Stimulated activated CD8-positive, alpha-beta memory T cell treated with anti-CD3 and anti-CD28 coated beads, Interleukin-4, amount 100 ng/mL, for 24 hours (primary cell): ENCODE measurements around the gene KMT5C.

ENCODE experiments used
- DNase-seq: peaks from one replicate; pipeline ENCODE4 v3.0.0-alpha.2; 2020; ENCODE audit warnings: low read depth

The KMT5C gene

DNA sequence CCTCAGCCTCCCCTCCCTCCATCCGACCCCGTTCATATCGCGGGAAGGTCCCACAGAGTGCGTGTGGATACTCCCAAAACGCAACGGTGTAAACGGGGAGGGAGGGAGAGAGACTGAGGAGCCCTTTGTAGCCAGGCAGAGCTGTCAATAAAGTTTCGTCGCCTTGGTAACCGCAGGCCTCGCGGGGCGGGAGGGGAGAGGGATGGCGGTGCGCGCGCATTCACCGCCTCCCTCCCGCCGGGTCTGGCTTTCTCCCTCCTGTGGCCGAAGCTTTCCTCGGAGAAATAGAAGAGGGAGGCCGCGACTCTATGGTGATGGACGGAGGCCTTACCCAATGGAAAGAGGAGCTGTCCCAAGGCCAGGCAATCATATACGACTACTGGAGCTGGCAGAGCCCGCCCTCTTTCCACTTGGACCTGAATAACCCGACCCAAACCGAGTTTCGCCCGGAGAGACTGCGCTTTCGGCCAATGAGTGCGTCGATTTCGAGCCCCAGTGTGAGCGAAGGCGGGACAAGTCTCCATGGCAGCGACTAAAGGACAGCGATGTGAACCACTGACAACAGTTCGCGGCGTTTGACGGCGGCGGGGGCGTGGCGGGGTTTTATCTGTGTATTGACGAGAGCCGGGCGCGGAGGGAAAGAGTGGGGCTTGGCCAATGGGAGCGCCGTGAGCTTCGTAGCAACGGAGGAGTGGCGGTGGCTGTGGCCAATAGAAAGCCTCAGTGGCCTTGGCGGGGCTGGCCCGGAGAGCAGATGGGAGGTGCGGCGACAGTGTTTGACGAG is at the start of gene KMT5C:
TSS of gene KMT5C (plus strand) at position 772 of the 784 bp plus-strand sequence. CDS start 2,061 bp downstream, outside the sequence.
- peak; percentile 100 for DNase-seq

DNA sequence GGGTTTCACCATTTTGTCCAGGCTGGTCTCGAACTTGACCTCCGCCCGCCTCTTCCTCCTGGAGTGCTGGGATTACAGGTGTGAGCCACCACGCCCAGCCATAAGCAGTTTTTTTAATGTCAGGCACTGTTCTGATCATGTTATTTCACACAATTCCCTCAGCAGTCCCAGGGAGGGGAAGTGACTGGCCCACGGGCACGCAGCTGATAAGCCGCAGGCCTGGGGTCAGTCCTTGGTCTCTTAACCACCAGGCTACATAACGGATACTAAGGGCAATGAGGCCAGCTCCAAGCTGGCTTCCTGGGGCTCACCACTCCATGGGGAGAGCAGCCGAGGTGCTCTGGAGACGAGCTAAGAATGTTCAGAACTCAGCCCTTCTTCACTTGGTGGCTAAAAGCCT is 42.4 kb upstream of the KMT5C start:
- no peak for DNase-seq

DNA sequence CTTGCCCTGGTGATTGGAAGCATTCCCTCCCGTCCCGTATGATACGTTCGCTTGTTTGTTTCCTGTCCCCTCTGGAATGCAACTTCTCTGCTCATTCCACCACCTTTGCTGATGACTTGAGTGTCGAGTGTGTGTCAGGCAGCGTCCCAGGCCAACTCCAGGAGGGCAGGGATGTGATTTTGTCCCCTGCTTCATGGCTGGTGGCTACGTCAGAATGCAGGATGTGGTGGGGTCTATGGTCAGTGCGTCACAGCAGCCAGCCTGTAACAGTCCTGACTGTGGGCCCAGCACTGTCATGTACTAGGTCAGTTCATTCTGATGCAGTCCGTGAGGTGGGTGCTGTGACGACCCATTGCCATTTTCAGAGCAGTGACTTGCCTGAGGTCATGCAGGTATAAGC is 39.7 kb upstream of the KMT5C start:
- no peak for DNase-seq

DNA sequence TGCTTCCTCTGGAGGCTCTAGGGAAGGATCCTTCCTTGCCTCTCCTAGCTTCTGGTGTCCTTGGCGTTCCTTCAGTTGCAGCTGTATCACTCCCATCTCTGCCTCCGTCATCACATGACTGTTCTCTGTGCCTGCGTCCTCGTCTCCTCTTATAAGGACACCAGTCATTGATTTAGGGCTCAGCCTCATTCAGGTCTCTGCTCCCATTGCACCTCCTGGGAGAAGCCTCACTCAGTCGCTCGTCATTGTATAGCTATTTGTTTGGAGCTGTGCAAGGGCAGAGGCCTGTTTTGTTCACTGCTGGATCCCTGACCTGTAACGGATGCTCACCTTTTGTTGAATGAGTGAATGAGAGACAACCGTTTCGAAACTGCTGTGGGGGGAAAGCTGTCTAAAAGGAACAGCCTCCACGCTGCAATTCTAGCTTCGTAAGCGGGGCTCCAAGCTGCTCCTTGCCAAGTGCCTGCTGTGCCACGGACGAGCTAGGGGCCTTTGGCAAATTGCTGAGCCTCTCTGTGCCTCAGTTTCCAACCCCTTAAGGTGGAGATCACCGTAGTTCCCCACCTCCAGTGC is 38.7 kb upstream of the KMT5C start:
- no peak for DNase-seq

DNA sequence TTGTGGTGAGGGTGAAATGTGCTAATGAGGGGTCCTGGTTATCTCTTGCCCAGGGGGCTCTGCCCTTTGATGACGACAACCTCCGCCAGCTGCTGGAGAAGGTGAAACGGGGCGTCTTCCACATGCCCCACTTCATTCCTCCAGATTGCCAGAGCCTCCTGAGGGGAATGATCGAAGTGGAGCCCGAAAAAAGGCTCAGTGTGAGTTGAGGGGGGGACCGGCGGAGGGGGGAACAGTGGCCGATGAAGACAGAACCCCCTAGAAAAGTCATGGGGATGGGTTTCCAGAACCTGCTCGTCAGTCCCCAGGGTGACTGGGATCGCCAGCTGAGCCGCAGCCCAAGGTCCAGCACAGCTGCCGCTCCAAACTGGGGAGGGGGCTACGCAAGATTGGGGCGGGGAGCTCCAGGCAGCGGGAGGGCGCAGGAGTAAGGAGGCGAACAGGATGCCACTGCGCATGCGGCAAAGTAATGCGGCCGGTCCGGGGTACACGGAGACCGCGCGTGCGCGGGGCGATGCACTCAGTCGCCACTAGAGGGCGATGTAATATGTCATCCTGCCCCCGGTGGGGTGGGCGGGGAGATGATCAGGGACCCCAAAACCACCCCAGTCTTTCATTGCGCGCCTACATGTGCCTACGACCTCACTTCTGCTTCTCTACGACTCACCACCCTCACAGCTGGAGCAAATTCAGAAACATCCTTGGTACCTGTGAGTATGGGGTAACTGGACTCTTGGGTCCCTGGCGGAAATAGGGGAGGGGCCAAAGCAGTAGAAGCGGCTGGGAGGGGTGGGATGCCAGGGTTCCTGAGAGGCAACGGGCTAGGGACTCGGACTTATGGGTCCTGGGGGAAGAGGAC is 38.0 kb upstream of the KMT5C start:
- DNase-seq, result peak; percentile 95

DNA sequence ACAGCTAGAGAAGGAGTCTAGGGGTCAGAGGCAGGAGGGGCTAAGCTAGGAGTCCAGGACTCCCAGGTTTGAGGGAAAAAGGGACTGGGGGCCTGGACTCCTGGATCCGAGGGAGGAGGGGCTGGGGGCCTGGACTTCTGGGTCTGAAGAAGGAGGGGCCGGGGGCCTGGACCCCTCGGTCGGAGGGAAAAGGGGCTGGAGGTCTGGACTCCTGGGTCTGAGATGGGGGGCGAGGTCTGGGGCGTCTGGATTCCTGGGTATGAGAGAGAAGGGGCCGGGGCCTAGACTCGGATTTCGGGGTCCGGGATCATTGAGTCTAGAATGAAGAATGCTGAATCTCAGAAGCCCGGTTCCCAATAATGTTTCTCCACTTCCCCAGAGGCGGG is 37.4 kb upstream of the KMT5C start:
- DNase-seq, result no peak

DNA sequence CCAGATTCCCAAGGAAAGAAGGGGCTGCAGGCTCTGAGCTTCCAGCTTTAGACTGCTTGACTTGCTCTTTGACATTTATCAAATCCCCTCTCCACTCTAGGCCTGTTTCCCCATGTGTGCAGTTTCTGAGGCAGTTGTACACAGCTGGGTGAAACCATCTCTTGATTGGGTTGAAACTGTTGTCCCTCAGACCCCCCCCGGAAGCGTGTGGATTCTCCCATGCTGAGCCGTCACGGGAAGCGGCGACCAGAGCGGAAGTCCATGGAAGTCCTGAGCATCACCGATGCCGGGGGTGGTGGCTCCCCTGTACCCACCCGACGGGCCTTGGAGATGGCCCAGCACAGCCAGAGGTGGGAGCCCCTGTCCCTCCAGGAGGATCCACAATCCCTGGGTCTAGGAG is 36.2 kb upstream of the KMT5C start:
- DNase-seq, result no peak

DNA sequence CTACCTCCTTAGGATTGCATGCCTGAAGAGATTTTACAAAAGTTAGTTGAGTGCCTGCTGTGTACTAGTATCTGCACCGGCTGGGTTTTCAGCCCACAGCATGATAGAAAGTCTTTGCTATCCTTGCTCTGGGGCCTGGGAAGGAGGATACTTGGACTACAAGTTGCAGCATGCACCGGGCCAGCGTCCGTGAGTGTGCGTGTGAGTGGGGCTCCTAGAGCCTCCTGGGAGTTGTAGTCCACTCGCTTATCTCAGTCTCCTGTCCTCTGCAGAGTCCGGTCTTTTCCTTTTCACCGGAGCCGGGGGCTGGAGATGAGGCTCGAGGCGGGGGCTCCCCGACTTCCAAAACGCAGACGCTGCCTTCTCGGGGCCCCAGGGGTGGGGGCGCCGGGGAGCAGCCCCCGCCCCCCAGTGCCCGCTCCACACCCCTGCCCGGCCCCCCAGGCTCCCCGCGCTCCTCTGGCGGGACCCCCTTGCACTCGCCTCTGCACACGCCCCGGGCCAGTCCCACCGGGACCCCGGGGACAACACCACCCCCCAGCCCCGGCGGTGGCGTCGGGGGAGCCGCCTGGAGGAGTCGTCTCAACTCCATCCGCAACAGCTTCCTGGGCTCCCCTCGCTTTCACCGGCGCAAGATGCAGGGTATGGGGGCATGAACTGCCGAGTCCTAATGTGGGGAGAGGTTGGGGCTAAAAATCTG is 35.2 kb upstream of the KMT5C start:
- no peak for DNase-seq

DNA sequence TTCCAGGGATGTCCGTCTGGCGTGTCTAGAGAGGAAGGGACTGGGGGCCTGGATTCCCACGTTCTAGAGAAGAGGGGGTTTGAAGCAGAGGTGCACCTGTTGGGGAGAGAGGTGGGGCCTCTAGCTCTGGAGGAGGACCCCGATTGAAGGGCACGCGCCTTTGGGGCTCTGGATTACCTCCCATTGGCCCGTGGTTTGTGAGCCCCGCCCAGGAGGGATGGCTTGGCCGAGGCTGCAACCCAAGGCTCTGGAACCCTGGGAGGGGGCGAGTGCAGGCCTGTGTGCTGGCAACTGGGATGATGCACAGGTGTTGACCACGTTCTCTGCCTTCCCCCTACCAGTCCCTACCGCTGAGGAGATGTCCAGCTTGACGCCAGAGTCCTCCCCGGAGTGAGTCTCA is 34.7 kb upstream of the KMT5C start:
- DNase-seq, result no peak

DNA sequence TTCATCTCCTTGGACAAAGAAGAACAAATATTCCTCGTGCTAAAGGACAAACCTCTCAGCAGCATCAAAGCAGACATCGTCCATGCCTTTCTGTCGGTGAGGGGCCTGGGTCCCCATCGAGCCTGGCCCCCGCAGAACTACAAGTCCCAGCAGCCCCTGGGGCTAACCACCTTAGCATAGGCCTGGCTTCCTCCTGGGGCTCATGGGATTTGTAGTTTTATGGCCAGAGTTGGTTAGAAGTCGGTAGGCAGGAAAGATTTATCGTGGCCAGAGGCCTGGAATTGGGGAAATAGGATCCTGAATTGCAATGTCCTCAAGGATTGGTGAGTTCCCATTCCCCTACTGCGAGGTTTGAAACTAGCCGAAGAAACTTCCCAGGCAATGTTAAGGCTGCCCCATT is 34.2 kb upstream of the KMT5C start:
- peak; percentile 26 for DNase-seq

- DNase-seq, result no peak
Observed at GRCh38 chr19:55305983-55306562, 33.6 kb upstream of the KMT5C start.

- DNase-seq, result no peak
Observed at GRCh38 chr19:55306712-55307111, 33.0 kb upstream of the KMT5C start.

- DNase-seq, result no peak
Observed at GRCh38 chr19:55308281-55308680, 31.4 kb upstream of the KMT5C start.

GRCh38 chr19:55309448-55309847 is 30.2 kb upstream of the KMT5C start:
- DNase-seq, result no peak

DNA sequence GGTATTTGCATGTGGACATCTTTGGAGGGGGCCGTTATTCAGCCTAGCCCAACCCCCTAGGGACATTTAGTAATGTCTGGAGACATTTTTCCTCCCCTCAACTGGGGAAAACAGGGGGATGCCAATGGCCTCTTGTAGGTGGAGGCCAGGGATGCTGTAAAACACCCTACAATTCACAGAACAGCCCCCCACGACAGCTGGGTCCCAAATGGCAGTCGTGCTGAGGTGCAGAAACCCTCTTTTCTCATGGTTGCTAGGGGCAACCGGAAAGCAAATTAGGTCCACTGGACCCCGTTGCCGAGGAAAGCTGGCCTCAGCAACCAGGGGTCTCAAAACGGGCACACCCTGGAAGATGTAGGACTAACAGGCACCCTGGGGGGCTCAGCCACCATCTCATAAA is 29.2 kb upstream of the KMT5C start:
- DNase-seq, result no peak

GRCh38 chr19:55311397-55311796 is 28.3 kb upstream of the KMT5C start:
- DNase-seq, result no peak

GRCh38 chr19:55311797-55312196 is 27.9 kb upstream of the KMT5C start:
- no peak for DNase-seq

DNA sequence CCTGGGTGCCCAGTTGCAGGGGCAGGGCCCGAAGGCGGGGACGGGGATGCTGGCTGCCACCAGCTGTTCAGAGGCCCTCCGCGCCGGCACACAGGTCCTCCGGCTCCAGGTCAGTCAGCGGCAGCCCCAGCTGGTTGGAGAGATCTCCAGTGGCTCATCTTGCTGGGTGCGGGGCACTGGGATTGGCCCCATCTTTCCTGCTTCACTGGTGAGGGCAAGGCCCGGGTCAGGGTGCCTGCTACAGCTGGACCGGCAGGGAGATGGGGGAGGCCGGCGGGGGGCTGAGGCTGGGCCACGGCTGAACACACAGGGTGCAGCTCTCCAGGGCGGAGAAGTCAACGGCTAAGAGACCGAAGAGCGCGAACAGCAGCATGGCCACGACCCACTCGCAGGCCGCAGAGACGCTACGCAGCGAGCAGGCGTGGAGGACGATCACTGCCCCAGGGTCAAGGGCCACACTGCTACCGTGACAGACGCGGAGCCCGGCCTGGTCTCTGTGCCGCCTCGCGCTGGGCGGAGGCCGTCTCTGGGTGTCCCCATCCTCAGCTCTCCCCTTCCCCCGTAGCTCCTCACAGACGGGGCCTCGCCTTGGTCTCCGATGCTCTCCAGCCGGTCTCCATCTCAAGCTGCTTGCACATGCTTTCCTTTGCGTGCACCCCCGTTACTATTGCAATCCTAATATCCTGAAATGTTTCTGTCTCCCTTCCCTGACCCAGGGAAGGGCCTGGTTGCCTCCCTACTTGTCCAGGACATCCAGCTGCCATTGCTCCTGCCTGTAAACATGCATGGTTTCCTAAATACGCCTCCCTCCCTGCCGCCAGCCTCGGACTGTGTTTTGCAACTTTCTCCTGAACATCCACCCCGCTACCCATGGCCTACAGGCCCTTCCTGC is 26.8 kb upstream of the KMT5C start:
- DNase-seq, result no peak

- no peak for DNase-seq
Observed at GRCh38 chr19:55314396-55314795, 25.3 kb upstream of the KMT5C start.

DNA sequence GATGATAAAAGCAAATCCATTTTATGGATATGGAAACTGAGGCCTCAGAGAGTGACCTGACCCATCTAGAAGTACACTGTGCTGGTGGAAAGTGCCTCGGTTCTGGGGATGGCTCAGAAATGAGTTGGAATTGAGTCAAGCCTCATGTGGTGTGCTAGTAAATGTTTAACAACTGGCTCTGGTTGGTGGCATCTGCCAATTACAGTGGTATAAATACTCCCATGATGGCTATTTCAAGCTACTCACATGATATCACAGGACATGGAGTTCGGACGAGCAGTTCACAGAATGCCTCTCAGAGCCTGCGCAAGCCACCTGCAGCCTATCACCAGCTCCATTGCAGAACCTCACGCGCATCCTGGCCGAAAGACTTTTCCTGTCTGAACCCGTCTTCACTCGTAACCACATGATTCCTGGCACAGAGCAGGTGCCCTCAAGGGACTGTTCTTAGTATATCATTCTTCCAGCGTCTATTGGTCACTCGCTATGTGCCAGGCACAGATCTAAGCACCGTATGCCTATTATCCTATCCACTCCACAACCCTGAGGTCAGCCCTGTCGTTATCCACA is 23.6 kb upstream of the KMT5C start:
- DNase-seq, result no peak

GRCh38 chr19:55316646-55317045 is 23.0 kb upstream of the KMT5C start:
- DNase-seq, result no peak
